Stimulated activated CD8-positive, alpha-beta memory T cell treated with anti-CD3 and anti-CD28 coated beads, Interleukin-7, amount 100 ng/mL, for 48 hours (primary cell): ENCODE results near the gene ESR1.
"Not testable (repeated sequence)": the region's sequence is repeated elsewhere in the genome, so short reads cannot be mapped to it uniquely, and the experiment has no call there.

ENCODE experiments used
- DNase-seq, 2 donors: peaks; one replicate each; pipeline ENCODE4 v3.0.0-alpha.2; 2020; ENCODE audit warnings: low read depth in 1 of 2; ENCODE audit errors: extremely low read depth in 1 of 2

The ESR1 gene

GRCh38 chr6:151811081-151811480 lies 3.6 kb downstream of the ESR1 start:
- DNase-seq, result no peak

GRCh38 chr6:151813858-151814257 lies 6.4 kb downstream of the ESR1 start:
- DNase-seq, result no peak

DNA sequence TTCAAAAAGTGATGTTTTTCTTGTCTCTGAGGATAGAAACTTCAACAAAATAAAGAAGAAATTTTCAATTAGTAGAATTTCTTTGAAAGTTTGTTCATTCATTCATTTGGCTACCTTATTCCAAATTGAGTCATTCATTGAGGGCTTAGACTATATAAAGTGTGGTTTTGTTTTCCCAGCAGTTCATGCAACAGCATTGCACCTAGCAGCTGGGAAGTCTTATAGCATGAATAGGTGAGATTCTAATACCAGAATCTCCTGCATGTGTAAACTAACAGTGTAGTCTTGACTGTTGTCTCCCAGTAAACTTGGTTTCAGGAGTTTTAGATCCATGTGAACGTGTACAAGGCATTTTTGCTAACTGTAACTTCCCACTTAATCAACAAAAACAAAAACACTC lies 7.1 kb downstream of the ESR1 start:
- no peak for DNase-seq

GRCh38 chr6:151822252-151823111 lies 15.0 kb downstream of the ESR1 start:
- DNase-seq, result no peak

GRCh38 chr6:151826517-151827142 lies 19.1 kb downstream of the ESR1 start:
- no peak for DNase-seq

- DNase-seq, result no peak
Observed at GRCh38 chr6:151832710-151833109, 25.2 kb downstream of the ESR1 start.

- DNase-seq, result no peak
Observed at GRCh38 chr6:151835396-151835795, 27.9 kb downstream of the ESR1 start.

GRCh38 chr6:151837223-151837622 lies 29.7 kb downstream of the ESR1 start:
- no peak for DNase-seq

DNA sequence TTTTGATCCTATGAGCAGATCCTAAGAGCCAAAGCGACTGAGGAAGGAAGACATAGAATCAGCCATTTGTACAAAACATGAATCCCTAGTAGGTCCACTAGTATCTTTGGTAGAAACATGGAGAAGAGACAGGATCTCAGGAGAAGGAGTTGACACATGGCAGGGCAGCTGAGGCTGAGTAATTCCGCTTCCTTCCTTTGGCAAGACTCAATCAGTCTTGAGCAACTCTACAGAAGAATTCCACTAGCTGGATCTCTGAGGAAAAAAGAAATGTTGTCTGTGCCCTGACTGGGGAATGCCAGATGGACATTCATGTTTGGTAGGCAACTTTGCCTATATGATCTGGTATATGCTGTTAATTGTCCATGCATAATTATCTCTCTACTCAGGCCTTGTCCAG lies 35.3 kb downstream of the ESR1 start:
- no peak for DNase-seq

DNA sequence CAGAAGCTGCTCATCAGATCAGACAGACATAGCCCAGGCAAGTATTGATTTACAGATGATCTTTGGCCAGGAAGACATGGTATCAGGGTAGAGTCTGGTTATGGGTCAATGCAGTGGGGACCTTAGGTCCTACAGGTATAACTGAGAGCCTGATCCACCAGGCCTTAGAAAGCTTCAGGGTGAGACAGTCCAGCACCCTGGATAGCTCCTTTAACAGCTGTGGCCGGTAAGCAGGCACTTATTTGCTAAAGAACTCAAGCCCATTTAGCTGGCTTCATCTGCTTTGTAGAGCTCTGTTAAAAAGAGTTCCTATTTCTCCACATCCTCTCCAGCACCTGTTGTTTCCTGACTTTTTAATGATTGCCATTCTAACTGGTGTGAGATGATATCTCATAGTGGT lies 39.6 kb downstream of the ESR1 start:
- DNase-seq, result no peak

GRCh38 chr6:151850479-151851003 lies 43.1 kb downstream of the ESR1 start:
- DNase-seq, result no peak

- DNase-seq, result no peak
Observed at GRCh38 chr6:151858294-151858693, 50.8 kb downstream of the ESR1 start.

- DNase-seq, result no peak
Observed at GRCh38 chr6:151862461-151862860, 55.0 kb downstream of the ESR1 start.

GRCh38 chr6:151867361-151867869 lies 59.9 kb downstream of the ESR1 start:
- DNase-seq, result not testable (repeated sequence)

- no peak for DNase-seq
Observed at GRCh38 chr6:151869345-151869744, 61.9 kb downstream of the ESR1 start.

DNA sequence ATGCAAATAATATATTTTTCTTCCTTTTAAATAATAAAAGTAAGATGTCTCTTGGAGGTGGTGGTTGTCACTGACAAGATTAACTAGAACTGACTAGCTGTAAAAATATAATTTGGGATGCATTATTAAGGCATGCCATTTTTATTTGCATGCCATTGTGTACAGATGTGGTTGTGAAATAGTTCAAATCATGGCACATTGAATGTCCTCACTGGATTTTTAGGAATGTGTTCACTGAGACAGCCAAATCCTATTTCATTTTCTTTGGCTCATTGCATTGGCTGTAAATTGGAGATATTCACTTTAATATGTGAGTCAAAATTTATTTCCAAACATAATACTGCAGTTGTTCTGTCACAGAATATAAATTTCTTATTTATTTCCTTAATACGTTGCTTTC lies 62.3 kb downstream of the ESR1 start:
- no peak for DNase-seq

DNA sequence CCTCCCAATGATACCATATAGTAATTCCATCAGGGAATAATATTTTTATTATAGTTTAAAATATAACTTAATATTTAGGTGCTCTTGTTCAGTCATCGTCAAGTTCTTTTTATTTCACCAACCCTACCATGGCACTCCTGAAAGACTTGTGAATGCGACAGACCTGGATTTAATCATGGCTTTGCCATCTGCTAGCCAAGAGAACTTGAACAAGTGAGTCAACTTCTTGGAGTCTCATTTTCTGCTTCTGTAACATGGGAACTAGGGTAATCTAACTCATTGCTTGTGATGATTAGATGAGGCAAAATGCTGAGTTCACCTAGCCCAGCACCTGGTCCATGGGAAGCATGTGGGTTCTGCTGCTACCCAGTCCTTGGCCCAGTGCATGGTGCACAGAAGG lies 62.9 kb downstream of the ESR1 start:
- no peak for DNase-seq

DNA sequence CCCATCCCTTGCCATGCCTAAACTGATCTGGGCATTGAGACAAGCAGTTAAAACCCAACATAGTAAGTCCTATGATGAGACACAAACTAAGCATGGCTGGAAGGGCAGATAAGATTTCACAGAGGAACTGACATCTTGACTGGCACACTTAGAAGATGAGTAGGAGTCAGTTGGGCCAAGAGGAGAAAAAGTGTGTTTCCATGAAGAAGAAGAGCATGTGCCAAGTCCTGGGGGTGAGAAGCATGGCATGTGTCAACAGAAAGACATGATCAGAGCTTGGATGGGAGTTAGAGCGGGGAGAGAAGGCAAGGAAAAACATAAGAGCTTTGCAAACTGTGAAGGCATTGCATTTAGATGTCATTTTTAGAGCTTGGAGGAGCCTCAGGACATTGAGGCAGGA lies 68.0 kb downstream of the ESR1 start:
- DNase-seq, result no peak

GRCh38 chr6:151876122-151876521 lies 68.6 kb downstream of the ESR1 start:
- no peak for DNase-seq

- no peak for DNase-seq
Observed at GRCh38 chr6:151877458-151877857, 70.0 kb downstream of the ESR1 start.

DNA sequence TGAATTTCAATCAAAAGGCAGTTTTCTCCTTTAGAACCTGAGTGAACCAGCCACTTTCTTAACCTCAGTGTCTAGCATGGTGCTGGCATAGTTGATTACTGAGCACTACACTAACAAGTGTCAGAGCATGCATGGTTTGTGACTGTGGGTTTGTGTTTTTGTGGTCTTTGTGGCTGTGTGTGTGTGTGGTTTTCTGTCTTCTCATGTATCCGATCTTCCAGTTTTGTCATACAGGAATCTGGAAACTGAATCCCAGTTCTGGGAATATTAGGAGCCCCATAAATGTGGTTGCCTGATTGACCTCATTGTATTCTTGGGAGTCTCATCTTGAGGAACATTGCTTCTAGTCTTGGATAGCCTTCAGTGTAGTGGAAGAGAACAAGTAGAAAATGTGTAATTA lies 73.7 kb downstream of the ESR1 start:
- DNase-seq, result no peak

GRCh38 chr6:151882206-151882605 lies 74.7 kb downstream of the ESR1 start:
- no peak for DNase-seq
